ENCODE results near the gene ACAD11.
"Not testable (repeated sequence)": the region's sequence is repeated elsewhere in the genome, so short reads cannot be mapped to it uniquely, and the experiment has no call there.

ACAD11 gene

GRCh38 chr3:132569580-132569979 lies 90.0 kb downstream of the ACAD11 start:
- H3K36me3 ChIP-seq (ENCODE audit: insufficient read depth, low read length): no peaks in the 10 kb centered on the region

DNA sequence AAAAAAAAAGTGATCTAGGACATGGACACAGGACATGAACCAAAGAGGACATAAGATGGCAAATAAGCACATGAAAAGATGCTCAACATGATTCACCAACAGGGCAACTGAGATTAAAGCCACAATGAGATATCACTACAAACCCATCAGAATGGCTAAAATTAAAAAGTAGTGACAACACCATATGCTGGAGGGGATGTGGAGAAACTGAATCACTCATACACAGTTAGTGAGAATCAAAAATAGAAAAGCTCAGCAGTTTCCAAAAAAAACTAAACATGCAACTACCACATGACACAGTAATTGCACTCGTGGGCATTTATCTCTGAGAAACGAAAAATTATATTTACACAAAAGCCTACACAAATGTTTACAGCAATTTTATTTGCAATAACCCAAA lies 90.5 kb downstream of the ACAD11 start:
- Histone ChIP-seq H3K9me3 (ENCODE audit: low read length) (no peaks in the 10 kb centered on the region), H3K27ac (ENCODE audit: low read depth, low read length) (no peak overlapping the region), H3K4me3 (ENCODE audit: low read depth in 1 of 2, low read length in 2 of 2) (no peak overlapping the region), H3K9ac (ENCODE audit: low read length) (no peak overlapping the region), H3K4me1 (ENCODE audit: insufficient read depth, low read length) (peaks cover 8% of the 10 kb centered on the region), H3K27me3 (ENCODE audit: control insufficient read depth in 1 of 2, insufficient read depth in 2 of 2, low read length in 2 of 2) (no peaks in the 10 kb centered on the region), H3K36me3 (ENCODE audit: insufficient read depth, low read length) (no peaks in the 10 kb centered on the region)

More at GRCh38 chr3:132569580-132569979, 90.0 kb downstream of the ACAD11 start:
- Histone ChIP-seq H3K9me3 (ENCODE audit: low read length) (no peaks in the 10 kb centered on the region), H3K27ac (ENCODE audit: low read depth, low read length) (no peak overlapping the region), H3K27me3 (ENCODE audit: control insufficient read depth in 1 of 2, insufficient read depth in 2 of 2, low read length in 2 of 2) (no peaks in the 10 kb centered on the region), H3K9ac (ENCODE audit: low read length) (no peak overlapping the region), H3K4me3 (ENCODE audit: low read depth in 1 of 2, low read length in 2 of 2) (no peak overlapping the region), H3K4me1 (ENCODE audit: insufficient read depth, low read length) (peaks cover 8% of the 10 kb centered on the region)

DNA sequence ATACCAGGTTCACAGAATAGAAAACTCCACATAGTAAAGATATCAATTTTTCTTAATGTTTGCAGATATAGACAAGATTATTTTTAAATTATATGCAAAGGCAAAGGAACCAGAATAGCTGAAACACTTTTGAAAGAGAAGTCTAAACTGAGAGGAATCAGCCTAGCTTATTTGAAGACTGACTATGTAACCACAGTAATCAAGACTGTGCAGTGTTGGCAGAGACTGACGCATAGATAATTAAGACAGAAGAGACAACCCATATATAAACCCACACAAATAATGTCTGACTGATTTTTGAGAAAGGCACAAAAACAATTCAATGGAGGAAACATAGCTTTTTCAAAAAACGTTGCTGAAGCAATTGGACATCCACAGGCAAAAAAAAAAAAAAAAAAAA lies 91.2 kb downstream of the ACAD11 start:
- H3K27ac ChIP-seq (ENCODE audit: low read depth, low read length): no peak overlapping the region
- H3K4me3 ChIP-seq (ENCODE audit: low read depth in 1 of 2, low read length in 2 of 2): no peak overlapping the region
- no peak overlapping the region for H3K9ac ChIP-seq (ENCODE audit: low read length)
- H3K27me3 ChIP-seq (ENCODE audit: control insufficient read depth in 1 of 2, insufficient read depth in 2 of 2, low read length in 2 of 2): no peaks in the 10 kb centered on the region
- H3K36me3 ChIP-seq (ENCODE audit: insufficient read depth, low read length): no peaks in the 10 kb centered on the region
- peaks cover 8% of the 10 kb centered on the region for H3K4me1 ChIP-seq (ENCODE audit: insufficient read depth, low read length)
- no peaks in the 10 kb centered on the region for H3K9me3 ChIP-seq (ENCODE audit: low read length)

DNA sequence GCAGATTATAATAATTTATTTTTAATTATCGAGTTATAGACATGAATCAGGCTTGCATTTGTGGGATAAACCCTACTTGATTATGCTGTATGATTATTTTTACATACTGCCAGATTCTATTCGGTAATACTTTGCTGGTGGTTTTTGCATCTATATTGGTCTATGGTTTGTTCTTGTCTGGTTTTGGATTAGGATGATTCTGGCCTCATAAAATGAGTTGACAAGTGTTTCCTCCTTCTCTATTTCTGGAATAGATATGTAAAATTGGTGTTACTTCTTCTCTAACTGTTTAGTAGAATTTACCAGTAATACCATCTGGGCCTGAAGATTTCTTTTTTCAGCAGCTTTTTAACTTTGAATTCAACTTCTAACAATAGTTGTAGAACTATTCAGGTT lies 95.5 kb downstream of the ACAD11 start:
- no peak overlapping the region for H3K4me3 ChIP-seq (ENCODE audit: low read depth in 1 of 2, low read length in 2 of 2)
- no peak overlapping the region for H3K27ac ChIP-seq (ENCODE audit: low read depth, low read length)
- no peaks in the 10 kb centered on the region for H3K4me1 ChIP-seq (ENCODE audit: insufficient read depth, low read length)
- no peaks in the 10 kb centered on the region for H3K36me3 ChIP-seq (ENCODE audit: insufficient read depth, low read length)
- no peak overlapping the region for H3K9ac ChIP-seq (ENCODE audit: low read length)
- no peaks in the 10 kb centered on the region for H3K9me3 ChIP-seq (ENCODE audit: low read length)
- H3K27me3 ChIP-seq (ENCODE audit: control insufficient read depth in 1 of 2, insufficient read depth in 2 of 2, low read length in 2 of 2): no peaks in the 10 kb centered on the region

DNA sequence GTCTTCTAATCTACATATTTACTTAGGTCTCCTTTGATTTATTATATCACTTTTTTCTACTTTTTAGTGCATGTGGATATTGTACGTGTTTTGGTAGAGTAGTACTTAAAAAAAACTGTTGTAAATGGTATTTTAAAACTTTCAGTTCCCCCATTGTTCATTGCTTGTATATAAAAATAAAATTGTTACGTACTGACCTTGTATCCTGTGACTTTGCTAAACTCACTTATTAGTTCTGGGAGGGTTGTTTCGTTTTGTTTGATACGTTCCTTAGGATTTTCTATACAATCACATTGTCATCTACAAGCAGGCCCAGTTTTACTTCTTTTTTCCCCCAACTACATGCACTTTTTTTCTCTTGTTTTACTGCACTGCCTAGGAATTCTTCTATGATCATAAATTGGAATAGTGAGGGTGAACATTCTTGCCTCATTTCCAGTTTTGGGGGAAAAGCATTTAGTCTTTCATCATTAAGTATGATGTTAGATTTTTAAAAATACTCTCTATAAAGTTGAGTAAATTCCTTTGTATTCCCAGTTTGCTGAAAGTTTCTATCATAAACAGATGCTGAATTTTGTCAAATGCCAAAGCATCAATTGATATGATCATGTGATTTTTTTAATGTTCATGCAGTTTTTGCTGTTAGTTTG lies 96.1 kb downstream of the ACAD11 start:
- no peaks in the 10 kb centered on the region for H3K36me3 ChIP-seq (ENCODE audit: insufficient read depth, low read length)
- H3K27me3 ChIP-seq (ENCODE audit: control insufficient read depth in 1 of 2, insufficient read depth in 2 of 2, low read length in 2 of 2): no peaks in the 10 kb centered on the region
- no peak overlapping the region for H3K4me3 ChIP-seq (ENCODE audit: low read depth in 1 of 2, low read length in 2 of 2)
- no peak overlapping the region for H3K27ac ChIP-seq (ENCODE audit: low read depth, low read length)
- H3K4me1 ChIP-seq (ENCODE audit: insufficient read depth, low read length): no peaks in the 10 kb centered on the region
- no peaks in the 10 kb centered on the region for H3K9me3 ChIP-seq (ENCODE audit: low read length)
- no peak overlapping the region for H3K9ac ChIP-seq (ENCODE audit: low read length)

GRCh38 chr3:132561003-132561402 lies 98.6 kb downstream of the ACAD11 start:
- H3K9ac ChIP-seq (ENCODE audit: low read length): no peak overlapping the region
- H3K4me3 ChIP-seq (ENCODE audit: low read depth in 1 of 2, low read length in 2 of 2): no peak overlapping the region
- no peaks in the 10 kb centered on the region for H3K4me1 ChIP-seq (ENCODE audit: insufficient read depth, low read length)
- no peak overlapping the region for H3K27ac ChIP-seq (ENCODE audit: low read depth, low read length)
- H3K27me3 ChIP-seq (ENCODE audit: control insufficient read depth in 1 of 2, insufficient read depth in 2 of 2, low read length in 2 of 2): no peaks in the 10 kb centered on the region
- H3K36me3 ChIP-seq (ENCODE audit: insufficient read depth, low read length): no peaks in the 10 kb centered on the region
- H3K9me3 ChIP-seq (ENCODE audit: low read length): no peaks in the 10 kb centered on the region

- Histone ChIP-seq H3K36me3 (ENCODE audit: insufficient read depth, low read length) (no peaks in the 10 kb centered on the region), H3K27me3 (ENCODE audit: control insufficient read depth in 1 of 2, insufficient read depth in 2 of 2, low read length in 2 of 2) (no peaks in the 10 kb centered on the region), H3K4me3 (ENCODE audit: low read depth in 1 of 2, low read length in 2 of 2) (no peak overlapping the region), H3K4me1 (ENCODE audit: insufficient read depth, low read length) (peaks cover 7% of the 10 kb centered on the region), H3K27ac (ENCODE audit: low read depth, low read length) (no peak overlapping the region), H3K9ac (ENCODE audit: low read length) (no peak overlapping the region), H3K9me3 (ENCODE audit: low read length) (no peaks in the 10 kb centered on the region)
Observed at GRCh38 chr3:132556508-132557159, 103.0 kb downstream of the ACAD11 start.

- not testable (repeated sequence) for H3K27ac ChIP-seq (ENCODE audit: low read depth, low read length); H3K4me3 ChIP-seq (ENCODE audit: low read depth in 1 of 2, low read length in 2 of 2); H3K9me3 ChIP-seq (ENCODE audit: low read length); H3K36me3 ChIP-seq (ENCODE audit: insufficient read depth, low read length); H3K27me3 ChIP-seq (ENCODE audit: control insufficient read depth in 1 of 2, insufficient read depth in 2 of 2, low read length in 2 of 2); H3K4me1 ChIP-seq (ENCODE audit: insufficient read depth, low read length); H3K9ac ChIP-seq (ENCODE audit: low read length)
Observed at GRCh38 chr3:132556036-132556386, 103.6 kb downstream of the ACAD11 start.

DNA sequence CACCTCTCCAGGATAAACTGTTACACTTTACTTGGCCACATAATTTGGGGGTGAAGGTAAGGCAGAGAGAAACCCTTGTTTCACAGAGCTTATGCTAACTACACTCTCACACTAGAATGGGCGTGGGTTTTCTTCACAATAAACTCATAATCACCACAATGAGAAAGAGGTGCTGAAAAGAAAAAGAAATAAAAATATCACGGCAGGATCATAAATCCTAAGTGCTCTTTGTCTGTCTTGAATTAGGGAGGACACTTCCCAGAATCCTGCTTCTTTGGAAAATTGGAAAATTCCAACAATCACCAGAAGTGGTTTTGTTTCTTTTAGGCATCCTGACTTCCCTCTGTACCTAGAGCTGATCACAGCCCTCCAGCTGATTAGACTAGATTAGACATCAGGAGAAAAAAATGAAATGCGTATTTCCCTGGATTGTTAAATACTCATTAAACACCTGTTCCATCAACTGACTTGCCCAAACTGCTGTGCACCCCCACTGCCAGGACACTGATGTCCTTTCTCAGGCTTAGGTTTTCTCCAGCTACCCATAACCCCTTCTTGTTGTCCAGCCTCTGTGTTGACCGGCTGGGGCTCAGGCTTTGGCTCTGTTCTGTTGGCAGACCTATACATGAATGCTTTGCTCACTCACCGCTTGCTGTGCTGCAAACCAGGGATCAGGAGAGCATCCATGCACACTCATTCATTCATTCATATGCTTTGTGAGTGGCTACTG lies 104.1 kb downstream of the ACAD11 start:
- no peaks in the 10 kb centered on the region for H3K36me3 ChIP-seq (ENCODE audit: insufficient read depth, low read length)
- peaks cover 7% of the 10 kb centered on the region for H3K4me1 ChIP-seq (ENCODE audit: insufficient read depth, low read length)

DNA sequence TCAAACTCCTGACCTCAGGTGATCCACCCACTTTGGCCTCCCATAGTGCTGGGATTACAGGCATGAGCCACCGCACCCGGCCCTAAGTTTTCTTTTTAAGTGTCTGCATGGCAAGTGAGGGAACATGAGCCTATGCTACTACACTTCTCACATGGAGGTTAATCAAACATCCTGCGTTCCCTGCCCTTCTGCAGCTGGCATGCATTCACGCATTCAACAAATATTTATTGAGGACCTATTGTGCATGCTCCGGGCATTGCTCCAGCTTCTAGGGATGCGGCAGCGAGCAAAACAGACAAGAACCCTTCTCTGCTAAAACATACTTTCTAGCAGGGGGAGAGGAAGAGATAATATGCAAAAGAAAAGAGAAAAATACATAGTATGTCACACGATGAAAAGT lies 105.2 kb downstream of the ACAD11 start:
- H3K4me1 ChIP-seq (ENCODE audit: insufficient read depth, low read length): peaks cover 7% of the 10 kb centered on the region
- H3K27ac ChIP-seq (ENCODE audit: low read depth, low read length): no peak overlapping the region
- H3K9me3 ChIP-seq (ENCODE audit: low read length): no peaks in the 10 kb centered on the region

More for the DNA sequence above, 104.1 kb downstream of the ACAD11 start:
- Histone ChIP-seq H3K9me3 (ENCODE audit: low read length) (no peaks in the 10 kb centered on the region), H3K27me3 (ENCODE audit: control insufficient read depth in 1 of 2, insufficient read depth in 2 of 2, low read length in 2 of 2) (no peaks in the 10 kb centered on the region), H3K27ac (ENCODE audit: low read depth, low read length) (no peak overlapping the region), H3K4me3 (ENCODE audit: low read depth in 1 of 2, low read length in 2 of 2) (no peak overlapping the region), H3K9ac (ENCODE audit: low read length) (no peak overlapping the region)

GRCh38 chr3:132553826-132554225 lies 105.8 kb downstream of the ACAD11 start:
- H3K27ac ChIP-seq (ENCODE audit: low read depth, low read length): no peak overlapping the region
- H3K4me3 ChIP-seq (ENCODE audit: low read depth in 1 of 2, low read length in 2 of 2): no peak overlapping the region
- H3K4me1 ChIP-seq (ENCODE audit: insufficient read depth, low read length): peaks cover 7% of the 10 kb centered on the region
- no peaks in the 10 kb centered on the region for H3K36me3 ChIP-seq (ENCODE audit: insufficient read depth, low read length)
- H3K9ac ChIP-seq (ENCODE audit: low read length): no peak overlapping the region
- H3K27me3 ChIP-seq (ENCODE audit: control insufficient read depth in 1 of 2, insufficient read depth in 2 of 2, low read length in 2 of 2): no peaks in the 10 kb centered on the region
- H3K9me3 ChIP-seq (ENCODE audit: low read length): no peaks in the 10 kb centered on the region

More for the DNA sequence above, 105.2 kb downstream of the ACAD11 start:
- no peaks in the 10 kb centered on the region for H3K36me3 ChIP-seq (ENCODE audit: insufficient read depth, low read length)
- no peak overlapping the region for H3K4me3 ChIP-seq (ENCODE audit: low read depth in 1 of 2, low read length in 2 of 2)
- no peaks in the 10 kb centered on the region for H3K27me3 ChIP-seq (ENCODE audit: control insufficient read depth in 1 of 2, insufficient read depth in 2 of 2, low read length in 2 of 2)
- no peak overlapping the region for H3K9ac ChIP-seq (ENCODE audit: low read length)
